Astrocyte (in vitro differentiated cells and primary cell): Measurements from ENCODE around the gene XIRP1. TPM values are rescaled to one million over a fixed set of nuclear protein-coding genes. Genes with fewer than 3 reads are reported as not detected.

Experiments used
- DNase-seq: peaks from one replicate; pipeline ENCODE4 v3.0.0-alpha.2; 2010; ENCODE audit warnings: low read depth
- FAIRE-seq: peaks from 2 replicates; lab custom pipeline; 2011; peaks lifted over from hg19 to GRCh38; lab: Jason Lieb, UNC
- H2AFZ ChIP-seq: 2 replicates; pipeline ENCODE4 v1.6.0; 2012; ENCODE audit warnings: low read depth, low read length, inconsistent platforms
- H3K27ac ChIP-seq: 2 replicates; pipeline ENCODE4 v1.5.1; 2011; ENCODE audit warnings: low read depth, low read length, inconsistent platforms
- H3K27me3 ChIP-seq: 2 replicates; pipeline ENCODE4 v1.6.0; 2011; ENCODE audit warnings: low read length, inconsistent platforms; ENCODE audit not compliant: insufficient read depth
- H3K36me3 ChIP-seq: 2 replicates; pipeline ENCODE4 v1.5.1; 2011; ENCODE audit warnings: low read length, inconsistent platforms; ENCODE audit not compliant: insufficient read depth
- H3K4me1 ChIP-seq: 2 replicates; pipeline ENCODE4 v1.5.1; 2011; ENCODE audit warnings: low read length, inconsistent platforms; ENCODE audit not compliant: insufficient read depth
- H3K4me2 ChIP-seq: 2 replicates; pipeline ENCODE4 v1.6.0; 2012; ENCODE audit warnings: low read length, inconsistent platforms
- H3K4me3 ChIP-seq: 2 replicates; pipeline ENCODE4 v1.5.1; 2011; ENCODE audit warnings: low read depth, mild to moderate bottlenecking, low read length, inconsistent platforms; ENCODE audit not compliant: insufficient read depth
- H3K79me2 ChIP-seq: 2 replicates; pipeline ENCODE4 v1.6.0; 2012; ENCODE audit warnings: mild to moderate bottlenecking, low read length, inconsistent platforms; ENCODE audit not compliant: insufficient read depth
- H3K9ac ChIP-seq: 2 replicates; pipeline ENCODE4 v1.6.0; 2012; ENCODE audit warnings: mild to moderate bottlenecking, low read length, inconsistent platforms
- H3K9me3 ChIP-seq: 2 replicates; pipeline ENCODE4 v1.5.1; 2012; ENCODE audit warnings: low read depth, mild to moderate bottlenecking, low read length, inconsistent platforms; ENCODE audit not compliant: insufficient read depth
- H4K20me1 ChIP-seq: 2 replicates; pipeline ENCODE4 v1.6.0; 2012; ENCODE audit warnings: low read length, inconsistent platforms; ENCODE audit not compliant: insufficient read depth
- H3K27ac Mint-ChIP-seq: one replicate; pipeline ENCODE4 v1.8.0; 2021; ENCODE audit warnings: mild to moderate bottlenecking, mixed read lengths; ENCODE audit not compliant: unreplicated experiment
- H3K27me3 Mint-ChIP-seq: one replicate; pipeline ENCODE4 v1.8.0; 2021; ENCODE audit warnings: low read depth, mixed read lengths; ENCODE audit not compliant: unreplicated experiment
- H3K36me3 Mint-ChIP-seq: one replicate; pipeline ENCODE4 v1.8.0; 2021; ENCODE audit warnings: low read depth, mixed read lengths; ENCODE audit not compliant: unreplicated experiment
- H3K4me1 Mint-ChIP-seq: one replicate; pipeline ENCODE4 v1.8.0; 2021; ENCODE audit warnings: low read depth, mixed read lengths; ENCODE audit not compliant: unreplicated experiment
- H3K4me3 Mint-ChIP-seq: one replicate; pipeline ENCODE4 v1.8.0; 2021; ENCODE audit warnings: mild to moderate bottlenecking, moderate library complexity, mixed read lengths; ENCODE audit not compliant: unreplicated experiment
- H3K9me3 Mint-ChIP-seq: one replicate; pipeline ENCODE4 v1.8.0; 2021; ENCODE audit warnings: mild to moderate bottlenecking, mixed read lengths; ENCODE audit not compliant: unreplicated experiment
- EZH2 ChIP-seq: IDR thresholded peaks from 2 replicates; pipeline ENCODE4 v1.6.1; 2012; ENCODE audit warnings: mild to moderate bottlenecking, low read length, inconsistent platforms; ENCODE audit not compliant: insufficient read depth
- total RNA-seq: library from RNA; stranded (reverse); gene quantifications from 2 replicates; pipeline ENCODE4 v1.2.1, GENCODE V29; 2021
- TF ChIP-seq, protein P1 (sequence below): IDR thresholded peaks from 2 replicates; pipeline ENCODE4 v1.5.1; 2011; ENCODE audit warnings: low read depth, mild to moderate bottlenecking, inconsistent platforms, low read length, moderate library complexity; ENCODE audit not compliant: insufficient read depth

Gene XIRP1
- total RNA-seq, 1 donor from 2014 or later = 1.1 TPM

DNA sequence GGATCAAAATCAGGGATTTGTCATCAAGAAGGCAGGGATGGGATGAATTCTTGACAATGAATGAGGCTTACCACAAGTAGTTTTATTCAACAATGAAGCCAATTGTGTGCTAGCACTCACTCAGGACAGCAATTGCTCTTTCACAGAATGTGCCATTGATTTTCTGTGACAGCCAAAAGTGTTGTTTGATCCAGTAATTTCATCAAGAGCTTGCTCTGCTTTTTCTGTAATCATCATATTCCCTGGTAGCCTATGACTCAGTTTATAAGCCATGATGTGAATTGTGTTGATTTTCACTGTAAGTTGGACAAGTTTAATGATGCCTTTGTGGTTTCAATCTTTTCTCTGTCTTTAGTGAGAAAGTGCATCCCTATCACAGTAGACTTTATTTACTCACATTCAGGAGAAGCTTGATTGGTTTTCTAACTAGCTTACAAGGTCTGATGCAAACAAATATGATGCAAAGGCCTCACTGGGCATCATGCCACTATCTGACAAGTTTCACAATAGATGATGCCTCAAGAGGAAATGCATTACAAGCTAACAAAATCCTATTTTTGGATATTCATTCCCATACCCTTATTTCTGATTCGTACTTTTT, 25.4 kb downstream of the XIRP1 start:
- FAIRE-seq = peak; percentile 47
- no peaks in the 10 kb centered on the region for H3K27me3 ChIP-seq
- H3K9me3 ChIP-seq = no peaks in the 10 kb centered on the region
- no peaks in the 10 kb centered on the region for H3K79me2 ChIP-seq
- Mint-ChIP-seq H3K36me3 (no peaks in the 10 kb centered on the region), H3K9me3 (peaks cover 6% of the 10 kb centered on the region), H3K4me3 (no peak overlapping the region), H3K27me3 (peaks cover 3% of the 10 kb centered on the region), H3K27ac (no peak overlapping the region), H3K4me1 (peaks cover 17% of the 10 kb centered on the region)
- H3K4me2 ChIP-seq = no peak overlapping the region
- no peak overlapping the region for H2AFZ ChIP-seq
- H3K9ac ChIP-seq = no peak overlapping the region
- peak; percentile 77 for DNase-seq
- H3K27ac ChIP-seq = peak overlapping the region; percentile 38
- H3K4me1 ChIP-seq = peaks cover 18% of the 10 kb centered on the region
- TF ChIP-seq EZH2 = no peak
- TF ChIP-seq, protein P1, sequence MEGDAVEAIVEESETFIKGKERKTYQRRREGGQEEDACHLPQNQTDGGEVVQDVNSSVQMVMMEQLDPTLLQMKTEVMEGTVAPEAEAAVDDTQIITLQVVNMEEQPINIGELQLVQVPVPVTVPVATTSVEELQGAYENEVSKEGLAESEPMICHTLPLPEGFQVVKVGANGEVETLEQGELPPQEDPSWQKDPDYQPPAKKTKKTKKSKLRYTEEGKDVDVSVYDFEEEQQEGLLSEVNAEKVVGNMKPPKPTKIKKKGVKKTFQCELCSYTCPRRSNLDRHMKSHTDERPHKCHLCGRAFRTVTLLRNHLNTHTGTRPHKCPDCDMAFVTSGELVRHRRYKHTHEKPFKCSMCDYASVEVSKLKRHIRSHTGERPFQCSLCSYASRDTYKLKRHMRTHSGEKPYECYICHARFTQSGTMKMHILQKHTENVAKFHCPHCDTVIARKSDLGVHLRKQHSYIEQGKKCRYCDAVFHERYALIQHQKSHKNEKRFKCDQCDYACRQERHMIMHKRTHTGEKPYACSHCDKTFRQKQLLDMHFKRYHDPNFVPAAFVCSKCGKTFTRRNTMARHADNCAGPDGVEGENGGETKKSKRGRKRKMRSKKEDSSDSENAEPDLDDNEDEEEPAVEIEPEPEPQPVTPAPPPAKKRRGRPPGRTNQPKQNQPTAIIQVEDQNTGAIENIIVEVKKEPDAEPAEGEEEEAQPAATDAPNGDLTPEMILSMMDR = no peak
- H3K4me3 ChIP-seq = no peak overlapping the region
- H3K36me3 ChIP-seq = no peaks in the 10 kb centered on the region
- no peaks in the 10 kb centered on the region for H4K20me1 ChIP-seq

DNA sequence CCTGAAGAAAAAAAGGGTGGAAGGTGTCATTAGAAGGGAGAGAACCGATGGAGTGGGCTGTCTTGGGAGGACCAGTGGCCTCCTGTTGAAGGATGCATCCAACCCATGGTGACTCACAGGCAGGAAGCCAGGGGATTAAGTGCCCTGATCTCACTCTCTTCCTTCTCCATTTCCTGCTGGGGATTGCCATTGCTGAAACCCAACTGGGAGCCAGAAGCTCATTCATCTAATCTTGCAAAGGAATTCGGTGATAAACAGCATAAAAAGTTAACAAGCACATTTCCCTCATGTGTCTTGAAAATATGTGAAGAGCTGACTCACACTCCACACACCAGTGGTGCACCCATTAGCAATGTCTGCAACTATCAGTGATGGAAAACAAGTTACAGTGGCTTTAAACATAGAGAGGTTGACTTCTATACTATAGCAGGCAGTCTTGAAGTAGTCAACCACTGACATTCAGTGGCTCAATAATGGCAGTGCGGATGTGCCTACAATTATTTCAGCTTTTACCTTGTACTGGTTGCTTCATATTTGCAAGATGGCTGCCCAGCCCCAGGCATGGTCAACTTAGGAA, 26.2 kb downstream of the XIRP1 start:
- peaks cover 2% of the 10 kb centered on the region for H3K9me3 Mint-ChIP-seq
- no peaks in the 10 kb centered on the region for H3K27me3 Mint-ChIP-seq
- Histone ChIP-seq H3K27me3 (no peaks in the 10 kb centered on the region), H3K4me1 (peaks cover 18% of the 10 kb centered on the region), H3K27ac (peak overlapping the region; percentile 38), H3K79me2 (no peaks in the 10 kb centered on the region), H4K20me1 (no peaks in the 10 kb centered on the region), H3K4me2 (peak overlapping the region; percentile 26), H3K9me3 (no peaks in the 10 kb centered on the region), H3K36me3 (no peaks in the 10 kb centered on the region), H3K4me3 (no peak overlapping the region), H3K9ac (no peak overlapping the region), H2AFZ (peak overlapping the region; percentile 20)
- no peak overlapping the region for H3K4me3 Mint-ChIP-seq
- FAIRE-seq (peak; percentile 89), DNase-seq (peak; percentile 89)
- peaks cover 17% of the 10 kb centered on the region for H3K4me1 Mint-ChIP-seq
- H3K36me3 Mint-ChIP-seq = no peaks in the 10 kb centered on the region
- TF ChIP-seq EZH2 = no peak
- TF ChIP-seq, protein P1 = no peak
- H3K27ac Mint-ChIP-seq = peak overlapping the region; percentile 60

DNA sequence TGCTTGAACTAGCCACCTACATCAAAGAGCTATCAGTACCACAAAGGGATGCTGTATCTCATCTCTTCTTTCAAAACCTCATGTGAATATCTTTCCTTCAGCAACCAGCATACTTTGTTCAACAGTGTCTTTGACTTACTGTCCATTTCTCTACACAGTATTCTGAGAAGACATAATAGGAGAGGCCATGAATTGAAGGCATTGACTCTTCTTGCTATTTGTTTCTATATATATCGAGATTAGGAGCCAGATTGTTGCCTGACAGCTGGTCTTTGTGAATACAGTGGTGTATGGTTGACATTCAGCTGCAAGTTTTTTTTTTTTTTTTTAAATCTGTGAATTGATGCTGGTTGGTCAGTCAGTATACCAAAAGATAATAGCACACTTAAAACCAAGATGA, 26.9 kb downstream of the XIRP1 start:
- TF ChIP-seq, protein P1 = no peak
- no peak for TF ChIP-seq EZH2
- no peak overlapping the region for H3K27ac Mint-ChIP-seq
- FAIRE-seq = no peak
- no peak overlapping the region for H3K27ac ChIP-seq
- no peak overlapping the region for H3K9ac ChIP-seq
- no peak overlapping the region for H3K4me2 ChIP-seq
- H3K36me3 ChIP-seq = no peaks in the 10 kb centered on the region
- no peaks in the 10 kb centered on the region for H3K27me3 Mint-ChIP-seq
- no peak overlapping the region for H3K4me3 ChIP-seq
- H3K9me3 Mint-ChIP-seq = peaks cover 2% of the 10 kb centered on the region
- H4K20me1 ChIP-seq = no peaks in the 10 kb centered on the region
- H3K79me2 ChIP-seq = no peaks in the 10 kb centered on the region
- no peaks in the 10 kb centered on the region for H3K27me3 ChIP-seq
- peaks cover 18% of the 10 kb centered on the region for H3K4me1 ChIP-seq
- no peak overlapping the region for H2AFZ ChIP-seq
- peaks cover 17% of the 10 kb centered on the region for H3K4me1 Mint-ChIP-seq
- H3K9me3 ChIP-seq = no peaks in the 10 kb centered on the region
- DNase-seq = no peak
- H3K36me3 Mint-ChIP-seq = no peaks in the 10 kb centered on the region
- H3K4me3 Mint-ChIP-seq = no peak overlapping the region
